Uterus (tissue), 4 donors: Measurements from ENCODE around the gene PLXNA4. TPM values are rescaled to one million over a fixed set of nuclear protein-coding genes. Genes with fewer than 3 reads are reported as not detected.

Experiments
- DNase-seq, 2 donors: peaks; one replicate each; pipeline ENCODE4 v3.0.0-alpha.2; 2019 to 2020
- H3K27ac ChIP-seq, 2 donors: fragments of 200-600 bp; sonication (generic); 1 replicate in 1 of 2; 2 replicates in 1 of 2; pipeline ENCODE4 v1.5.1; 2016 to 2018
- H3K27me3 ChIP-seq, 2 donors: fragments of 200-600 bp; sonication (generic); one replicate each; pipeline ENCODE4 v1.5.1; 2018 to 2019; ENCODE audit warnings: control low read depth in 1 of 2
- H3K36me3 ChIP-seq, 2 donors: fragments of 200-600 bp; sonication (generic); one replicate each; pipeline ENCODE4 v1.5.1; 2019; ENCODE audit warnings: control low read depth in 1 of 2
- H3K4me1 ChIP-seq, 2 donors: fragments of 200-600 bp; sonication (generic); one replicate each; pipeline ENCODE4 v1.5.1; 2018 to 2019; ENCODE audit warnings: control low read depth in 1 of 2
- H3K4me3 ChIP-seq, 2 donors: fragments of 200-600 bp; sonication (generic); 1 replicate in 1 of 2; 2 replicates in 1 of 2; pipeline ENCODE4 v1.5.1; 2018 to 2019; ENCODE audit warnings: mild to moderate bottlenecking in 1 of 2
- H3K9me3 ChIP-seq, 2 donors: fragments of 200-600 bp; sonication (generic); one replicate each; pipeline ENCODE4 v1.5.1; 2019; ENCODE audit warnings: control low read depth in 1 of 2
- POLR2A ChIP-seq, 2 donors: fragments of 450-650 bp; IDR thresholded peaks; one replicate each; pipeline ENCODE4 v1.6.1; 2016; ENCODE audit warnings: antibody characterized with exemption in 2 of 2, mild to moderate bottlenecking in 1 of 2, moderate library complexity in 1 of 2
- intact Hi-C: fragments of 100-400 bp; cut with DNase I; formaldehyde crosslinking; loops from one replicate; pipeline ENCODE4 v1.15.1; 2023; ENCODE audit warnings: low total_unique reads
- total RNA-seq, 4 donors: library from RNA; depleted of rRNA in 3 of 4; stranded (reverse); fragments of >200 nt in 3 of 4; gene quantifications; one replicate each; pipeline versions ENCODE4 v1.1.0 to v1.2.4, GENCODE V29; 2014 to 2023
- TF ChIP-seq, protein P1 (sequence below), 4 experiments: fragments of 200-600 bp in 2 of 4; fragments of 450-650 bp in 2 of 4; sonication (generic) in 2 of 4; IDR thresholded peaks; one replicate each; pipeline ENCODE4 v1.5.1; 2016 to 2019; ENCODE audit warnings: antibody characterized with exemption in 4 of 4, mild to moderate bottlenecking in 2 of 4, moderate library complexity in 1 of 4
- donor health status: DM: yes; HTN: yes; CAD: no.

Gene PLXNA4
- total RNA-seq, 4 donors from 2014 or later, result 4.1 to 16.5 (median 7.7) TPM

DNA sequence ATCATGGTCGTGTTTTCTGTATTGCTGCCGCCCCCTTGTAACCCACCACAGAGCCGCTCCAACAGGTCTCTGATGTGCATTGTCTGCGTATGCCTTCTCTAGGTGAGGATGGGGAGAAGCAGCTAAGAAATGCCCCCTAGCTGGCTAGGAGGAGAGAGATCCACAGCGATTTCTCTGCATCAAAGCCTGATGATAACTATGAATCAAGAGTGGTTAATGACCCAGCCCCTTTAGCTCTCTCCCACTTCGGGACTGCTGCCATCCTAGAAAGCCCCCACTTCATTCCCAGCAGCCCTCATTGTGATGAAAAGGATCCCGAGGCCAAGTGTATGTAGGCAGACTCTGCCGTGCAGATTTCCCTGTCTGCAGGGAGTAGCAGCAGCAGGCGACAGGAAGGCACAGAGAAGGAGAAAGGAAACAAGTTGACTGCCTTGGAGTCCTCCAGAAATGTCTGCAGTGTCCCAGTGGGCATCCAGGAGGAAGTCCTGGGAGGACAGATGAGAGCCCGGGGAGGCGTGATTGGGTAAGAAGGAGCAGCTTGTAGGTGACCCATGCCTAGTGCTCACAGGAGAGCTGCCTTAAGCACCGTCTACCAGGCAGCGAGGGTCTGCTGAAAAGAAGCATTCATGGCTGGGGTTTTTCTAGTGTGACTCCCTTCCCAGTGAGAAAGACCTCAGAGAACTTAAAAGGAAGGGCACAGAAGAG, 2.9 kb downstream of the PLXNA4 start:
- Histone ChIP-seq H3K27me3 (no peaks in the 10 kb centered on the region), H3K9me3 (no peaks in the 10 kb centered on the region), H3K27ac (no peak overlapping the region), H3K36me3 (no peaks in the 10 kb centered on the region), H3K4me1 (no peaks in the 10 kb centered on the region), H3K4me3 (no peak overlapping the region)
- TF ChIP-seq POLR2A (IDR thresholded peaks at IDR 0.05), result no peak
- TF ChIP-seq, protein P1, sequence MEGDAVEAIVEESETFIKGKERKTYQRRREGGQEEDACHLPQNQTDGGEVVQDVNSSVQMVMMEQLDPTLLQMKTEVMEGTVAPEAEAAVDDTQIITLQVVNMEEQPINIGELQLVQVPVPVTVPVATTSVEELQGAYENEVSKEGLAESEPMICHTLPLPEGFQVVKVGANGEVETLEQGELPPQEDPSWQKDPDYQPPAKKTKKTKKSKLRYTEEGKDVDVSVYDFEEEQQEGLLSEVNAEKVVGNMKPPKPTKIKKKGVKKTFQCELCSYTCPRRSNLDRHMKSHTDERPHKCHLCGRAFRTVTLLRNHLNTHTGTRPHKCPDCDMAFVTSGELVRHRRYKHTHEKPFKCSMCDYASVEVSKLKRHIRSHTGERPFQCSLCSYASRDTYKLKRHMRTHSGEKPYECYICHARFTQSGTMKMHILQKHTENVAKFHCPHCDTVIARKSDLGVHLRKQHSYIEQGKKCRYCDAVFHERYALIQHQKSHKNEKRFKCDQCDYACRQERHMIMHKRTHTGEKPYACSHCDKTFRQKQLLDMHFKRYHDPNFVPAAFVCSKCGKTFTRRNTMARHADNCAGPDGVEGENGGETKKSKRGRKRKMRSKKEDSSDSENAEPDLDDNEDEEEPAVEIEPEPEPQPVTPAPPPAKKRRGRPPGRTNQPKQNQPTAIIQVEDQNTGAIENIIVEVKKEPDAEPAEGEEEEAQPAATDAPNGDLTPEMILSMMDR (IDR thresholded peaks at IDR 0.05), result no peak
- intact Hi-C loops, result no loop called here
- no peak for DNase-seq

DNA sequence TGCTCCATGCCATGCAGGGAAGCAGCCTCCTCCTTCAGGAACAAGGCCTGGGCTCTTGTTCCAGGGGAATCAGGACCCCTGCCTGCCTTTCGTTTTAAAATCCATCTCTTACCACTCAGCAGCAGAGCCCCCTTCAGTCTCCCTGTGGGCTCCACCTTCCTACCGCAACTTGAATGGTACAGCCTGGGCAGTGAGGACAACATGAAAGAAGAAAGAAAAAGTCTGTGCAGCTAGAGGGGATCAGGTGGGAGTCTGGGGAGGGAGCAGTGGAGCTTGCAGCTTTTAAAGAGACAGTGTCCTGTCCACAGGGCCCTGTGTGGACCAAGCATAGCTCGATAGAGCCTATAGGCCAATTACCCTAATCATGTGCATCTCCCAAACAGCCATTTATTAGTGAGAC, 3.7 kb downstream of the PLXNA4 start:
- no peaks in the 10 kb centered on the region for H3K27me3 ChIP-seq
- DNase-seq, result no peak
- no peaks in the 10 kb centered on the region for H3K4me1 ChIP-seq
- no peaks in the 10 kb centered on the region for H3K9me3 ChIP-seq
- TF ChIP-seq POLR2A (IDR thresholded peaks at IDR 0.05), result no peak
- TF ChIP-seq, protein P1 (IDR thresholded peaks at IDR 0.05), result no peak
- H3K4me3 ChIP-seq, result no peak overlapping the region
- no peak overlapping the region for H3K27ac ChIP-seq
- intact Hi-C loops, result no loop called here
- H3K36me3 ChIP-seq, result no peaks in the 10 kb centered on the region

DNA sequence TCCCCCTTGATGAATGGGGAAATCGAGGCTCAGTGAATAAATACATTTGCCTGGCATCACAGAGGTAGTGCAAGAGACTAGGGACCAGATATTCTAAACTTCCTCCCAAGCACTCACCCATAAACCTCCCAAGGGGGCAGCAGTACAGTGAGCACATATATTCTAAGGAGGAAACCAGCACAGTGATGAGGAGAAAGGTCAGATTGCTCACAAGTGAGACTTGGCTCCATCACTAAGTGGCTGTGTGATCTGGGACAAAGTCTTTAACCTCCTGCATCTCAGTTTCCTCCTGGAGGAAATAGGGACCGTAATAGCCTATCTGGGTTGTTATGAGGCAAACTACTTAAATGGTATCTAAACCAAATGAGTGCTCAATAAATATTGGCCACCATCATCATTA, 4.3 kb downstream of the PLXNA4 start:
- TF ChIP-seq, protein P1 (IDR thresholded peaks at IDR 0.05), result no peak
- TF ChIP-seq POLR2A (IDR thresholded peaks at IDR 0.05), result no peak
- Histone ChIP-seq H3K27me3 (no peaks in the 10 kb centered on the region), H3K27ac (no peak overlapping the region), H3K9me3 (no peaks in the 10 kb centered on the region), H3K4me3 (no peak overlapping the region), H3K36me3 (no peaks in the 10 kb centered on the region), H3K4me1 (no peaks in the 10 kb centered on the region)
- intact Hi-C loops, result no loop called here
- DNase-seq, result no peak

GRCh38 chr7:132569884-132570614, 6.2 kb downstream of the PLXNA4 start:
- H3K4me3 ChIP-seq, result no peak overlapping the region
- H3K4me1 ChIP-seq, result no peaks in the 10 kb centered on the region
- no peaks in the 10 kb centered on the region for H3K36me3 ChIP-seq
- intact Hi-C loops, result no loop called here
- H3K27ac ChIP-seq, result no peak overlapping the region
- DNase-seq, result no peak
- no peaks in the 10 kb centered on the region for H3K27me3 ChIP-seq
- TF ChIP-seq POLR2A (IDR thresholded peaks at IDR 0.05), result no peak
- TF ChIP-seq, protein P1 (IDR thresholded peaks at IDR 0.05), result no peak
- H3K9me3 ChIP-seq, result no peaks in the 10 kb centered on the region

GRCh38 chr7:132568962-132569361, 7.3 kb downstream of the PLXNA4 start:
- no peaks in the 10 kb centered on the region for H3K9me3 ChIP-seq
- no peaks in the 10 kb centered on the region for H3K4me1 ChIP-seq
- no peaks in the 10 kb centered on the region for H3K27me3 ChIP-seq
- no peaks in the 10 kb centered on the region for H3K36me3 ChIP-seq
- H3K27ac ChIP-seq, result no peak overlapping the region
- intact Hi-C loops, result no loop called here
- DNase-seq, result no peak
- H3K4me3 ChIP-seq, result no peak overlapping the region
- TF ChIP-seq, protein P1 (IDR thresholded peaks at IDR 0.05), result no peak
- TF ChIP-seq POLR2A (IDR thresholded peaks at IDR 0.05), result no peak
